Measurements from ENCODE around the gene SMO.

DNA sequence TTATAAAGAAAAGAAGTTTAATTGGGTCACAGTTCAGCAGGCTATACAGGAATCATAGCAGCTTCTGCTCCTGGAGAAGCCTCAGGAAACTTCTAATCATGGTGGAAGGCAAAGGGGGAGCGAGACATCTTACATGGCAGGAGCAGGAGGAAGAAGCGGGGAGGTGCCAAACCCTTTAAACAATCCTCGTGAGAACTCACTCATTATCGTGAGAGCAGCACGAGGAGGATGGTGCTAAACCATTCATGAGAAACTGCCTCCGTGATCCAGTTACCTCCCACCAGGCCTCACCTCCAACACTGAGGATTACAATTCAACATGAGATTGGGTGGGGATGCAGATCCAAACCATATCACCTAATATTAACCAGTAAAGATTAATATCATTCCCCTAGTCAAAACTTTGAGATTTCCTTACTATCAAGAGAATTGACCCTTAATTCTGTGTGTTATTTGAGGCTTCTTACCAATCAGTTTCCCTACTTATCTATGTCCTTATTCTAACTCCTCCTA lies 1.6 kb upstream of the SMO start:
- TF ChIP-seq, protein P1, sequence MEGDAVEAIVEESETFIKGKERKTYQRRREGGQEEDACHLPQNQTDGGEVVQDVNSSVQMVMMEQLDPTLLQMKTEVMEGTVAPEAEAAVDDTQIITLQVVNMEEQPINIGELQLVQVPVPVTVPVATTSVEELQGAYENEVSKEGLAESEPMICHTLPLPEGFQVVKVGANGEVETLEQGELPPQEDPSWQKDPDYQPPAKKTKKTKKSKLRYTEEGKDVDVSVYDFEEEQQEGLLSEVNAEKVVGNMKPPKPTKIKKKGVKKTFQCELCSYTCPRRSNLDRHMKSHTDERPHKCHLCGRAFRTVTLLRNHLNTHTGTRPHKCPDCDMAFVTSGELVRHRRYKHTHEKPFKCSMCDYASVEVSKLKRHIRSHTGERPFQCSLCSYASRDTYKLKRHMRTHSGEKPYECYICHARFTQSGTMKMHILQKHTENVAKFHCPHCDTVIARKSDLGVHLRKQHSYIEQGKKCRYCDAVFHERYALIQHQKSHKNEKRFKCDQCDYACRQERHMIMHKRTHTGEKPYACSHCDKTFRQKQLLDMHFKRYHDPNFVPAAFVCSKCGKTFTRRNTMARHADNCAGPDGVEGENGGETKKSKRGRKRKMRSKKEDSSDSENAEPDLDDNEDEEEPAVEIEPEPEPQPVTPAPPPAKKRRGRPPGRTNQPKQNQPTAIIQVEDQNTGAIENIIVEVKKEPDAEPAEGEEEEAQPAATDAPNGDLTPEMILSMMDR (IDR thresholded peaks at IDR 0.05): no peak
- TF ChIP-seq EP300 (IDR thresholded peaks at IDR 0.05; ENCODE audit: low read depth) (no peak), POLR2A (IDR thresholded peaks at IDR 0.05) (no peak)
